K562 (cell line): ENCODE measurements around the gene PDRG1. TPM values are rescaled to one million over a fixed set of nuclear protein-coding genes. Genes with fewer than 3 reads are reported as not detected.

Experiments
- ATAC-seq: fragments of 200-7000 bp; cut with Tn5 transposase; 3 replicates; pipeline ENCODE4 v1.9.1; 2020; ENCODE audit warnings: moderate library complexity
- BruUV-seq: library from RNA; stranded (reverse); fragments of 400-500 nt; replicated peaks from 2 replicates; lab custom pipeline; 2021; lab: Mats Ljungman, UMichigan
- CTCF ChIA-PET: fragments of 300-600 bp; formaldehyde crosslinking; extraction: SDS; loops from one replicate; lab custom pipeline; 2021; ENCODE audit warnings: low intra/inter-chr PET ratio; lab: Yijun Ruan, JAX
- POLR2A ChIA-PET: fragments of 300-600, 350-650 bp; sonication (Branson Sonifier 250); formaldehyde crosslinking; extraction: SDS; loops from one replicate; lab custom pipeline; 2021; ENCODE audit warnings: antibody characterized with exemption, inconsistent platforms; lab: Yijun Ruan, JAX
- DNase-seq, 4 experiments: peaks; one replicate each; pipeline versions ENCODE4 v3.0.0 to v3.0.0-alpha.2; 2011 to 2018; ENCODE audit warnings: low spot score in 3 of 4, mixed read lengths in 3 of 4; ENCODE audit errors: extremely low read depth in 1 of 4
- FAIRE-seq: peaks from 2 replicates; lab custom pipeline; 2011; peaks lifted over from hg19 to GRCh38; lab: Jason Lieb, UNC
- H2AFZ ChIP-seq: 2 replicates; pipeline ENCODE4 v1.6.0; 2011; ENCODE audit warnings: low read depth, low read length, control low read depth, inconsistent platforms
- H3K27ac ChIP-seq: fragments of 200-600 bp; 3 replicates; pipeline ENCODE4 v1.8.0; 2011; ENCODE audit warnings: low read depth, mild to moderate bottlenecking, control low read depth, inconsistent platforms, low read length, moderate library complexity, mixed read lengths; ENCODE audit errors: extremely low read depth
- H3K27me3 ChIP-seq, 2 experiments: fragments of 300-600 bp in 1 of 2; 2 replicates in 1 of 2; 3 replicates in 1 of 2; pipeline versions ENCODE4 v1.6.0 to v1.8.0; 2011; ENCODE audit warnings: inconsistent platforms in 2 of 2, low read length in 2 of 2, mild to moderate bottlenecking in 1 of 2, mixed read lengths in 1 of 2, moderate library complexity in 1 of 2; ENCODE audit not compliant: control insufficient read depth in 2 of 2, insufficient read depth in 2 of 2
- H3K36me3 ChIP-seq: fragments of 300-600 bp; 3 replicates; pipeline ENCODE4 v1.8.0; 2011; ENCODE audit warnings: mild to moderate bottlenecking, low read length, inconsistent platforms; ENCODE audit not compliant: control insufficient read depth, insufficient read depth
- H3K4me1 ChIP-seq, 2 experiments: fragments of 200-600 bp in 1 of 2; replicated peaks in 1 of 2; 2 replicates in 1 of 2; 3 replicates in 1 of 2; pipeline versions ENCODE4 v1.5.1 to v1.8.0; 2011; ENCODE audit warnings: inconsistent platforms in 2 of 2, low read length in 2 of 2, mild to moderate bottlenecking in 1 of 2, mixed read lengths in 1 of 2, moderate library complexity in 1 of 2; ENCODE audit not compliant: control insufficient read depth in 2 of 2, insufficient read depth in 2 of 2
- H3K4me2 ChIP-seq: 2 replicates; pipeline ENCODE4 v1.6.1; 2011; ENCODE audit warnings: low read length, control low read depth, inconsistent platforms, mixed read lengths; ENCODE audit not compliant: insufficient read depth
- H3K4me3 ChIP-seq: fragments of 200-600 bp; sonication (generic), shearing (Covaris generic); 2 replicates; pipeline ENCODE4 v1.5.1; 2016; ENCODE audit warnings: control low read depth, inconsistent platforms
- H3K79me2 ChIP-seq: fragments of 200-600 bp; 3 replicates; pipeline ENCODE4 v1.8.0; 2011; ENCODE audit warnings: low read length, inconsistent platforms; ENCODE audit not compliant: control insufficient read depth, insufficient read depth
- H3K9ac ChIP-seq, 2 experiments: 2 replicates each; pipeline versions ENCODE4 v1.6.0 to v1.6.1; 2011; ENCODE audit warnings: low read depth in 2 of 2, low read length in 2 of 2, control low read depth in 1 of 2, inconsistent platforms in 1 of 2, mild to moderate bottlenecking in 1 of 2, mixed read lengths in 1 of 2; ENCODE audit not compliant: insufficient read depth in 1 of 2
- H3K9me1 ChIP-seq: one replicate; pipeline ENCODE4 v1.6.0; 2011; ENCODE audit warnings: inconsistent platforms, mild to moderate bottlenecking, low read length, moderate library complexity; ENCODE audit not compliant: control insufficient read depth, insufficient read depth
- H3K9me3 ChIP-seq: replicated peaks from 2 replicates; pipeline ENCODE4 v1.5.1; 2011; ENCODE audit warnings: low read depth, low read length, inconsistent platforms; ENCODE audit not compliant: control insufficient read depth, insufficient read depth
- H4K20me1 ChIP-seq: replicated peaks from 2 replicates; pipeline ENCODE4 v1.6.1; 2011; ENCODE audit warnings: low read length, inconsistent platforms, mixed read lengths; ENCODE audit not compliant: control insufficient read depth, insufficient read depth
- ARNT ChIP-seq, 2 experiments: fragments of 450-650 bp; IDR thresholded peaks; 2 replicates each; pipeline ENCODE4 v1.6.1; 2016; ENCODE audit warnings: mild to moderate bottlenecking in 1 of 2
- DPF2 ChIP-seq: fragments of 450-650 bp; IDR thresholded peaks from 2 replicates; pipeline ENCODE4 v1.6.1; 2016
- KAT2B ChIP-seq: IDR thresholded peaks from one replicate; pipeline ENCODE4 v1.6.1; 2012; ENCODE audit warnings: low read depth, mild to moderate bottlenecking, control low read depth, inconsistent platforms, low read length, moderate library complexity
- MEF2D ChIP-seq: conservative IDR thresholded peaks from 2 replicates; pipeline ENCODE4 v1.6.1; 2016; ENCODE audit warnings: low read depth, missing genetic modification characterization, missing compliant biosample characterization
- NCOA1 ChIP-seq: fragments of 450-650 bp; IDR thresholded peaks from 2 replicates; pipeline ENCODE4 v1.6.1; 2016; ENCODE audit warnings: low read depth
- NFE2L1 ChIP-seq: fragments of 450-650 bp; IDR thresholded peaks from 2 replicates; pipeline ENCODE4 v1.6.1; 2016; ENCODE audit warnings: missing genetic modification characterization, low read depth, mild to moderate bottlenecking, missing compliant biosample characterization, moderate library complexity, borderline replicate concordance
- NFRKB ChIP-seq: fragments of 450-650 bp; IDR thresholded peaks from 2 replicates; pipeline ENCODE4 v1.6.1; 2016; ENCODE audit warnings: low read depth
- PHB ChIP-seq: fragments of 250-450 bp; sonication (Bioruptor Pico); IDR thresholded peaks from 2 replicates; pipeline ENCODE4 v1.5.0; 2021
- POLR2B ChIP-seq: fragments of 450-650 bp; IDR thresholded peaks from 2 replicates; pipeline ENCODE4 v1.6.1; 2018; ENCODE audit warnings: low read depth; ENCODE audit not compliant: partially characterized antibody
- SETDB1 ChIP-seq: IDR thresholded peaks from one replicate; pipeline ENCODE4 v1.6.1; 2012; ENCODE audit warnings: low read length, control low read depth, inconsistent platforms
- THRAP3 ChIP-seq: fragments of 450-650 bp; IDR thresholded peaks from 2 replicates; pipeline ENCODE4 v1.6.1; 2016; ENCODE audit warnings: mild to moderate bottlenecking, inconsistent platforms, borderline replicate concordance
- ZFP36 ChIP-seq: fragments of 150-350 bp; IDR thresholded peaks from 2 replicates; pipeline ENCODE4 v1.6.1; 2018; ENCODE audit warnings: low read length, low read depth; ENCODE audit not compliant: partially characterized antibody
- ZNF444 ChIP-seq: fragments of 250-450 bp; sonication (Bioruptor Pico); IDR thresholded peaks from 2 replicates; pipeline ENCODE4 v1.4.0; 2020; ENCODE audit warnings: mild to moderate bottlenecking, moderate library complexity
- ZNF445 ChIP-seq: fragments of 250-450 bp; sonication (Bioruptor Pico); IDR thresholded peaks from 2 replicates; pipeline ENCODE4 v1.4.0; 2020; ENCODE audit warnings: low read depth, mild to moderate bottlenecking, moderate library complexity
- ZNF740 ChIP-seq, 3 experiments: fragments of 200-800 bp in 1 of 3; sonication (Bioruptor generic) in 1 of 3; sonication (generic) in 1 of 3; formaldehyde crosslinking in 1 of 3; IDR thresholded peaks; 2 replicates each; pipeline versions ENCODE4 v1.6.1 to v1.8.0; 2016 to 2022; ENCODE audit warnings: mild to moderate bottlenecking in 2 of 3, missing compliant biosample characterization in 2 of 3, missing genetic modification characterization in 2 of 3, missing genetic modification reagents in 1 of 3
- WGBS: fragments of 100-300 bp; shearing (Covaris generic); methylation state at CpG from one replicate; pipeline ENCODE4 v1.1.6; 2016; ENCODE audit warnings: low coverage, mixed read lengths; ENCODE audit not compliant: insufficient coverage; ENCODE audit errors: missing lambda C conversion rate; 5-methylcytosine and 5-hydroxymethylcytosine counted together
- in situ Hi-C: fragments of 300-500 bp; cut with MboI; formaldehyde crosslinking; loops from 4 replicates; pipeline ENCODE4 v1.15.0; 2018; ENCODE audit warnings: inconsistent platforms, mixed read lengths
- intact Hi-C: fragments of 100-400 bp; cut with micrococcal nuclease; formaldehyde crosslinking; loops from 2 replicates; pipeline ENCODE4 v1.14.2; 2022
- polyA plus RNA-seq, 8 experiments: library from polyadenylated mRNA; depleted of rRNA in 4 of 8; stranded (reverse) in 5 of 8; unstranded in 3 of 8; fragments of >200 nt; fragmentation: Nextera tagmentation in 2 of 8; fragmentation: Illumina TruSeq in 1 of 8; extraction: Ambion mirVana in 2 of 8; extraction: Trizol in 1 of 8; gene quantifications; 2 replicates each; pipeline versions ENCODE4 v1.2.1 to v1.2.3, GENCODE V29; 2011 to 2014; ENCODE audit warnings: inconsistent platforms in 1 of 8, missing spikeins in 1 of 8
- total RNA-seq, 7 experiments: library from RNA; depleted of rRNA in 6 of 7; stranded (reverse); fragments of >200 nt in 6 of 7; fragmentation: Illumina TruSeq in 2 of 7; extraction: Trizol in 2 of 7; gene quantifications; 2 replicates each; pipeline versions ENCODE4 v1.2.1 to v1.2.3, GENCODE V29; 2011 to 2021; ENCODE audit warnings: low replicate concordance in 1 of 7

The PDRG1 gene
- total and polyA plus RNA-seq, 9 of the 15 experiments (the other 6 are each of a cell fraction or from before 2014, with no cell fraction given), result 12.6 to 58.6 (median 26.1) TPM

- TF ChIP-seq NFE2L1 (tag) (no peak), MEF2D (tag) (no peak), THRAP3 (no peak), NFRKB (no peak), ZNF445 (CRISPR knock-in tag) (no peak), ZNF740 (CRISPR knock-in tag; IDR thresholded peaks at IDR 0.05) (no peak), ZNF740 (tag; IDR thresholded peaks at IDR 0.05) (no peak), DPF2 (no peak), ARNT (IDR thresholded peaks at IDR 0.05) (no peak), PHB (CRISPR knock-in tag) (no peak)
- TF ChIP-seq, all 486 proteins: peak for 0
These were observed 33.2 kb upstream of the PDRG1 start (continued) for GRCh38 chr20:31984981-31985471.

DNA sequence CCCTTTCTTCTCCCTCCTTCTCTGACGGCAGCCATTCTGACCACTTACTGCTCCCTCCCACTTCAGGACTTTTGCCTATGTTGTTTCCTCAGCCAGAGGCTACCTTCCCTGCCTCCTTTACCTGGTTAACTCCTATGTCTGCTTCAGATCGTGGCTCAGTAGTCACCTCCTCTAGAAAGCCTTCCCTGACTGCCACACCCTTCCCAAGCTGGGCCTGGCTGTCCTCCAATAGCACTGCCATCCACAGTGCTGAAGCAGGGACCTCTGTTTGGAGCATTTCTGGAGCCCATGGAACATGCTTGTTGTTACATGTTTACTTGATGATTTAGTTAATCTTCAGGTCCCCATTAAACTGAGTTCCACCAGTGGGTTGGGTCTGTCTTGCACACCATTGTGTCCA, 29.9 kb upstream of the PDRG1 start:
- POLR2A ChIA-PET, result no interaction called here

More for the DNA sequence above, 29.9 kb upstream of the PDRG1 start:
- no peak for DNase-seq
- Histone ChIP-seq H4K20me1 (no peaks in the 10 kb centered on the region; the same call in 1 of the 2 replicates), H3K36me3 (no peaks in the 10 kb centered on the region), H3K79me2 (no peaks in the 10 kb centered on the region), H3K9ac (no peak overlapping the region), H3K9me1 (no peaks in the 10 kb centered on the region), H3K4me1 (no peaks in the 10 kb centered on the region), H3K27me3 (peaks cover 8 to 27% of the 10 kb centered on the region in 2 experiments; a peak in 4 of 5 replicates), H3K4me3 (no peak overlapping the region), H3K27ac (no peak overlapping the region), H3K4me2 (no peak overlapping the region), H3K9me3 (no peaks in the 10 kb centered on the region), H2AFZ (no peak overlapping the region)
- intact Hi-C loops (no loop called here), in situ Hi-C loops (no loop called here)
- CTCF ChIA-PET, result no interaction called here
- no peak for FAIRE-seq
- BruUV-seq, result no TSS peak
- WGBS, result 0% methylated on average over 2 of the region's 2 CpGs
- no peak for TF ChIP-seq KAT2B
- no peak for TF ChIP-seq POLR2B
- no peak for TF ChIP-seq ZNF444 (CRISPR knock-in tag)
- no peak for TF ChIP-seq NCOA1
- no peak for TF ChIP-seq SETDB1
- TF ChIP-seq ZFP36, result peak; percentile 90
- ATAC-seq, result no peak
